G401.6 (cell line): ENCODE measurements around the gene ADGRD1.
"Not testable (repeated sequence)": the region's sequence is repeated elsewhere in the genome, so short reads cannot be mapped to it uniquely, and the experiment has no call there.

Experiments
- FAIRE-seq: peaks from 2 replicates; lab custom pipeline; 2012; peaks lifted over from hg19 to GRCh38; lab: Jason Lieb, UNC

Gene ADGRD1

GRCh38 chr12:131121705-131122405, 168.1 kb downstream of the ADGRD1 start:
- no peak for FAIRE-seq

- no peak for FAIRE-seq
Observed at GRCh38 chr12:131122631-131123030, 168.9 kb downstream of the ADGRD1 start.

GRCh38 chr12:131123817-131124216, 170.1 kb downstream of the ADGRD1 start:
- no peak for FAIRE-seq

GRCh38 chr12:131124487-131125280, 171.0 kb downstream of the ADGRD1 start:
- no peak for FAIRE-seq

- FAIRE-seq = no peak
Observed at GRCh38 chr12:131126662-131127173, 173.0 kb downstream of the ADGRD1 start.

GRCh38 chr12:131128556-131128955, 174.8 kb downstream of the ADGRD1 start:
- no peak for FAIRE-seq

- not testable (repeated sequence) for FAIRE-seq
Observed at GRCh38 chr12:131128966-131129619, 175.4 kb downstream of the ADGRD1 start.

- no peak for FAIRE-seq
Observed at GRCh38 chr12:131129839-131130238, 176.1 kb downstream of the ADGRD1 start.

- no peak for FAIRE-seq
Observed at GRCh38 chr12:131130311-131130911, 176.7 kb downstream of the ADGRD1 start.

- no peak for FAIRE-seq
Observed at GRCh38 chr12:131131077-131131807, 177.5 kb downstream of the ADGRD1 start.

GRCh38 chr12:131131808-131132117, 178.1 kb downstream of the ADGRD1 start:
- FAIRE-seq = no peak

- FAIRE-seq = no peak
Observed at GRCh38 chr12:131132118-131132892, 178.6 kb downstream of the ADGRD1 start.

GRCh38 chr12:131133015-131133905, 179.6 kb downstream of the ADGRD1 start:
- FAIRE-seq = no peak

GRCh38 chr12:131133994-131134393, 180.3 kb downstream of the ADGRD1 start:
- no peak for FAIRE-seq

GRCh38 chr12:131134523-131135310, 181.0 kb downstream of the ADGRD1 start:
- no peak for FAIRE-seq

GRCh38 chr12:131135311-131135785, 181.6 kb downstream of the ADGRD1 start:
- FAIRE-seq = no peak

- no peak for FAIRE-seq
Observed at GRCh38 chr12:131135786-131136538, 182.3 kb downstream of the ADGRD1 start.

- FAIRE-seq = no peak
Observed at GRCh38 chr12:131136539-131136872, 182.8 kb downstream of the ADGRD1 start.
